SU-DHL-6 (cell line): ENCODE results near the gene HSP90B1.
A peak's percentile ranks its signal among the peaks of the same experiment; 100 is the strongest.

ENCODE experiments used
- H2AFZ ChIP-seq: fragments of 200-600 bp; sonication (generic); 2 replicates; pipeline ENCODE4 v1.6.1; 2014; ENCODE audit warnings: low read depth, mild to moderate bottlenecking, moderate library complexity, mixed read lengths, antibody characterized with exemption, low read length; ENCODE audit not compliant: severe bottlenecking
- H3F3A ChIP-seq: fragments of 200-600 bp; shearing (Covaris generic); 2 replicates; pipeline ENCODE4 v1.6.0; 2016; ENCODE audit warnings: antibody characterized with exemption, mild to moderate bottlenecking; ENCODE audit not compliant: insufficient read depth
- H3K27ac ChIP-seq: fragments of 200-600 bp; sonication (generic); 2 replicates; pipeline ENCODE4 v1.5.1; 2016; ENCODE audit warnings: low read depth, mild to moderate bottlenecking, low read length, moderate library complexity, mixed read lengths
- H3K27me3 ChIP-seq: fragments of 200-600 bp; sonication (generic), shearing (Covaris generic); 2 replicates; pipeline ENCODE4 v1.6.0; 2014; ENCODE audit warnings: mild to moderate bottlenecking, low read length
- H3K36me3 ChIP-seq: fragments of 200-600 bp; sonication (generic); 2 replicates; pipeline ENCODE4 v1.6.1; 2014; ENCODE audit warnings: mild to moderate bottlenecking, low read length, mixed read lengths
- H3K4me2 ChIP-seq: fragments of 300-600, 200-600 bp; shearing (Covaris generic), sonication (generic); 2 replicates; pipeline ENCODE4 v1.6.0; 2014; ENCODE audit warnings: low read length, low read depth, mild to moderate bottlenecking; ENCODE audit not compliant: poor library complexity, severe bottlenecking
- H3K4me3 ChIP-seq: fragments of 200-600 bp; sonication (generic); 2 replicates; pipeline ENCODE4 v1.5.1; 2014; ENCODE audit warnings: antibody characterized with exemption, low read length, mild to moderate bottlenecking, mixed read lengths; ENCODE audit not compliant: insufficient read depth, poor library complexity, severe bottlenecking
- H3K79me2 ChIP-seq: fragments of 200-600 bp; sonication (generic); 2 replicates; pipeline ENCODE4 v1.6.1; 2014; ENCODE audit warnings: mild to moderate bottlenecking, low read length, moderate library complexity; ENCODE audit not compliant: insufficient read depth
- H3K9ac ChIP-seq: fragments of 200-600 bp; sonication (generic); 2 replicates; pipeline ENCODE4 v1.7.0; 2014; ENCODE audit warnings: mild to moderate bottlenecking, low read length
- H3K9me2 ChIP-seq: fragments of 200-600 bp; sonication (generic); replicated peaks from 2 replicates; pipeline ENCODE4 v1.6.1; 2014; ENCODE audit warnings: low read length; ENCODE audit not compliant: insufficient read depth
- H3K9me3 ChIP-seq: fragments of 200-600 bp; sonication (generic); 2 replicates; pipeline ENCODE4 v1.6.1; 2014; ENCODE audit warnings: low read length, mixed read lengths; ENCODE audit not compliant: insufficient read depth
- H4K20me1 ChIP-seq: fragments of 200-600 bp; sonication (generic); 2 replicates; pipeline ENCODE4 v1.6.1; 2014; ENCODE audit warnings: low read depth, mild to moderate bottlenecking, antibody characterized with exemption, low read length, moderate library complexity, mixed read lengths
- EZH2phosphoT487 ChIP-seq: fragments of 200-600 bp; sonication (generic), shearing (Covaris generic); conservative IDR thresholded peaks from 2 replicates; pipeline ENCODE4 v1.6.1; 2018; ENCODE audit warnings: mild to moderate bottlenecking, antibody characterized with exemption, low read length, moderate library complexity, mixed read lengths
- TF ChIP-seq, protein P1 (sequence below): fragments of 200-600 bp; sonication (generic); IDR thresholded peaks from one replicate; pipeline ENCODE4 v1.5.1; 2017; ENCODE audit warnings: antibody characterized with exemption, mild to moderate bottlenecking, low read length, moderate library complexity; ENCODE audit not compliant: insufficient read depth, poor library complexity, severe bottlenecking

Gene HSP90B1

DNA sequence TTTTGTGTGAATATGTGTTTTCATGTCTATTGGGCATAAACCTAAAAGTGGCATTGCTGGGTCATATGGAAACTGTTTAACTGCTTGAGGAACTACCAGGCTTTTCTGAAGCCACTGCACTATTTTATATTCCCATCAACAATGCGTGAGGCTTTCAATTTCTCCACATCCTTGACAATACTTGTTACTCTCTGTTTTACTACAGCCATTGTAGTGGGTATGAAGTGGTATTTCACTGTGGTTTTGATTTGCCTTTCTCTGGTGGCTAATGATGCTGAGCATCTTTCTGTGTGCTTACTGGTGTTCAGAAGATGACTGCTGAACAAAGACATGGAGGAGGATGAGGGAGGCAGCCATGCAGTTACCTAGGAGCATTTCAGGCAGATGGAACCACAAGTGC lies 22.3 kb downstream of the HSP90B1 start:
- TF ChIP-seq, protein P1, sequence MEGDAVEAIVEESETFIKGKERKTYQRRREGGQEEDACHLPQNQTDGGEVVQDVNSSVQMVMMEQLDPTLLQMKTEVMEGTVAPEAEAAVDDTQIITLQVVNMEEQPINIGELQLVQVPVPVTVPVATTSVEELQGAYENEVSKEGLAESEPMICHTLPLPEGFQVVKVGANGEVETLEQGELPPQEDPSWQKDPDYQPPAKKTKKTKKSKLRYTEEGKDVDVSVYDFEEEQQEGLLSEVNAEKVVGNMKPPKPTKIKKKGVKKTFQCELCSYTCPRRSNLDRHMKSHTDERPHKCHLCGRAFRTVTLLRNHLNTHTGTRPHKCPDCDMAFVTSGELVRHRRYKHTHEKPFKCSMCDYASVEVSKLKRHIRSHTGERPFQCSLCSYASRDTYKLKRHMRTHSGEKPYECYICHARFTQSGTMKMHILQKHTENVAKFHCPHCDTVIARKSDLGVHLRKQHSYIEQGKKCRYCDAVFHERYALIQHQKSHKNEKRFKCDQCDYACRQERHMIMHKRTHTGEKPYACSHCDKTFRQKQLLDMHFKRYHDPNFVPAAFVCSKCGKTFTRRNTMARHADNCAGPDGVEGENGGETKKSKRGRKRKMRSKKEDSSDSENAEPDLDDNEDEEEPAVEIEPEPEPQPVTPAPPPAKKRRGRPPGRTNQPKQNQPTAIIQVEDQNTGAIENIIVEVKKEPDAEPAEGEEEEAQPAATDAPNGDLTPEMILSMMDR: no peak
- TF ChIP-seq EZH2phosphoT487: no peak
- Histone ChIP-seq H3K4me3 (no peak overlapping the region), H3K9me2 (no peaks in the 10 kb centered on the region), H3K79me2 (peaks cover 21% of the 10 kb centered on the region), H3K4me2 (no peak overlapping the region), H3K9me3 (no peaks in the 10 kb centered on the region), H3F3A (peaks cover 4% of the 10 kb centered on the region; the same call in 1 of the 2 replicates), H3K9ac (no peak overlapping the region), H3K27ac (no peak overlapping the region), H3K36me3 (peaks cover 23% of the 10 kb centered on the region), H4K20me1 (no peaks in the 10 kb centered on the region), H3K27me3 (no peaks in the 10 kb centered on the region), H2AFZ (no peak overlapping the region)

DNA sequence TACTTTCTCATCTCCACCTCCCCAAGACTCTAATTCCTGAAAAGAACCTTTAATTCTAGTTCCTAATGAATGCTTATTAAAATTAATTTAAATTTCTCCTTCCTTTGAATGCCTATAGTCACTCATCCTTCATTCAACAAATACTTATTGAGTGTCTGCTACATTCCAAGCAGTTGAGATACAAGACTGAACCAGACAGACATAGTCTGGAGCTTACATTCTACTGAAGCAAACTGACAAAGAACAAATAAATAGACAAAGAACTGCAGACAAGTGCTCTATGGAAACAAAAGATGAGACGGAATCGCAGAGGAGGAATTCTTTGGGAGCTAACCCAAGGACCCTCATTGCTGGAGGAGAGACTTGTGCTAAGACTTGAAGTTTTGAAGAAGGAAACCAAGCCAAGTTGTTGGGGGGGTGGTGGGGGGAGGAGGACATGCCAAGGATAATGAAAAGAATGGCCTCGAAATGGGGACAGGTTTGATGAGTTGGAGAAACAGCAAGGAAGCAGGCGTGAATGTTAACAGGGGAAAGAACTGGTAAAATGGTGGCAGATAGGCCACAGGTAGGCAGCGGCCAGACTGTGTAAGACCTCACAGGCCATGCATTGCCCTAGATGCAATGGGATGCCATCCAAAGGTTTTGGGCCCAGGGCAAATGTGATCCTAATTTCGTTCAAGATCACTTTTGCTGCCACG lies 25.8 kb downstream of the HSP90B1 start:
- peak overlapping the region; percentile 74 for H3K4me3 ChIP-seq
- no peaks in the 10 kb centered on the region for H3K9me3 ChIP-seq
- peak overlapping the region; percentile 95 for H3K4me2 ChIP-seq
- no peak for TF ChIP-seq EZH2phosphoT487
- TF ChIP-seq, protein P1: no peak
- peak overlapping the region; percentile 89 for H2AFZ ChIP-seq
- no peak overlapping the region for H3K27ac ChIP-seq
- no peaks in the 10 kb centered on the region for H3K9me2 ChIP-seq
- no peaks in the 10 kb centered on the region for H4K20me1 ChIP-seq
- H3F3A ChIP-seq: peaks cover 16% of the 10 kb centered on the region
- H3K79me2 ChIP-seq: peaks cover 21% of the 10 kb centered on the region
- no peaks in the 10 kb centered on the region for H3K27me3 ChIP-seq
- H3K36me3 ChIP-seq: 0 out of 2 replicates have a peak, but pooled peaks cover 9% of the 10 kb centered on the region
- H3K9ac ChIP-seq: peak overlapping the region; percentile 84

- peaks cover 16% of the 10 kb centered on the region for H3F3A ChIP-seq
- no peaks in the 10 kb centered on the region for H4K20me1 ChIP-seq
- H3K79me2 ChIP-seq: peaks cover 21% of the 10 kb centered on the region
- TF ChIP-seq, protein P1: no peak
- no peak for TF ChIP-seq EZH2phosphoT487
- peak overlapping the region; percentile 84 for H3K9ac ChIP-seq
- no peaks in the 10 kb centered on the region for H3K9me2 ChIP-seq
- peak overlapping the region; percentile 95 for H3K4me2 ChIP-seq
- 0 out of 2 replicates have a peak, but pooled peaks cover 4% of the 10 kb centered on the region for H3K36me3 ChIP-seq
- no peaks in the 10 kb centered on the region for H3K9me3 ChIP-seq
- peak overlapping the region; percentile 77 for H3K27ac ChIP-seq
- H3K27me3 ChIP-seq: no peaks in the 10 kb centered on the region
- peak overlapping the region; percentile 89 for H2AFZ ChIP-seq
- H3K4me3 ChIP-seq: peak overlapping the region; percentile 74
These were observed 26.4 kb downstream of the HSP90B1 start for GRCh38 chr12:103956509-103957027.
